Calu3 (cell line): ENCODE results near the gene THADA. TPM values are rescaled to one million over a fixed set of nuclear protein-coding genes. Genes with fewer than 3 reads are reported as not detected.

Experiments used
- BruUV-seq: library from RNA; stranded (reverse); fragments of 400-500 nt; replicated peaks from 2 replicates; lab custom pipeline; 2021; lab: Mats Ljungman, UMichigan
- CTCF ChIA-PET: fragments of 300-600 bp; sonication (Branson Sonifier 250); formaldehyde crosslinking; loops from one replicate; lab custom pipeline; 2022; ENCODE audit warnings: antibody characterized with exemption; lab: Charles Lee
- DNase-seq: peaks from one replicate; pipeline ENCODE4 v3.0.0; 2022
- H3K27ac Mint-ChIP-seq: one replicate; pipeline ENCODE4 v1.8.0; 2022; ENCODE audit warnings: mixed read lengths; ENCODE audit not compliant: unreplicated experiment
- H3K27me3 Mint-ChIP-seq: one replicate; pipeline ENCODE4 v1.8.0; 2022; ENCODE audit warnings: mixed read lengths; ENCODE audit not compliant: unreplicated experiment
- H3K36me3 Mint-ChIP-seq: one replicate; pipeline ENCODE4 v1.8.0; 2022; ENCODE audit warnings: mild to moderate bottlenecking, moderate library complexity, mixed read lengths; ENCODE audit not compliant: insufficient read depth, unreplicated experiment
- H3K4me1 Mint-ChIP-seq: one replicate; pipeline ENCODE4 v1.8.0; 2022; ENCODE audit warnings: mild to moderate bottlenecking, low read depth, mixed read lengths; ENCODE audit not compliant: unreplicated experiment
- H3K4me3 Mint-ChIP-seq: one replicate; pipeline ENCODE4 v1.8.0; 2022; ENCODE audit warnings: mild to moderate bottlenecking, low read depth, moderate library complexity, mixed read lengths; ENCODE audit not compliant: unreplicated experiment
- H3K9me3 Mint-ChIP-seq: one replicate; pipeline ENCODE4 v1.8.0; 2022; ENCODE audit warnings: low read depth, mixed read lengths; ENCODE audit not compliant: unreplicated experiment
- CTCF ChIP-seq: fragments of 200-600 bp; IDR thresholded peaks from one replicate; pipeline ENCODE4 v1.8.0; 2022; ENCODE audit warnings: antibody characterized with exemption; ENCODE audit not compliant: unreplicated experiment
- intact Hi-C: fragments of 100-400 bp; cut with micrococcal nuclease; formaldehyde crosslinking; loops from one replicate; pipeline ENCODE4 v1.10.0; 2022; ENCODE audit not compliant: unreplicated experiment
- total RNA-seq: library from RNA; stranded (reverse); gene quantifications from 2 replicates; pipeline ENCODE4 v1.2.3, GENCODE V29; 2022

The THADA gene
- total RNA-seq, 1 experiment from 2014 or later, result 35.5 TPM

GRCh38 chr2:43384143-43384542 is 211.7 kb downstream of the THADA start:
- Mint-ChIP-seq H3K9me3 (no peaks in the 10 kb centered on the region), H3K36me3 (no peaks in the 10 kb centered on the region), H3K27ac (no peak overlapping the region), H3K4me1 (peaks cover 10% of the 10 kb centered on the region), H3K27me3 (no peaks in the 10 kb centered on the region), H3K4me3 (no peak overlapping the region)
- BruUV-seq, result no TSS peak
- intact Hi-C loops, result no loop called here
- CTCF ChIA-PET, result no interaction called here
- TF ChIP-seq CTCF, result no peak
- no peak for DNase-seq

GRCh38 chr2:43383533-43383932 is 212.3 kb downstream of the THADA start:
- CTCF ChIA-PET, result no interaction called here
- Mint-ChIP-seq H3K4me1 (peaks cover 10% of the 10 kb centered on the region), H3K27ac (no peak overlapping the region), H3K27me3 (no peaks in the 10 kb centered on the region), H3K36me3 (no peaks in the 10 kb centered on the region), H3K9me3 (no peaks in the 10 kb centered on the region), H3K4me3 (no peak overlapping the region)
- intact Hi-C loops, result no loop called here
- no TSS peak for BruUV-seq
- TF ChIP-seq CTCF, result no peak
- no peak for DNase-seq

GRCh38 chr2:43379494-43379893 is 216.3 kb downstream of the THADA start:
- H3K36me3 Mint-ChIP-seq, result no peaks in the 10 kb centered on the region
- H3K4me3 Mint-ChIP-seq, result no peak overlapping the region
- CTCF ChIA-PET, result no interaction called here
- DNase-seq, result no peak
- intact Hi-C loops, result no loop called here
- TF ChIP-seq CTCF, result no peak
- H3K27ac Mint-ChIP-seq, result no peak overlapping the region
- no peaks in the 10 kb centered on the region for H3K27me3 Mint-ChIP-seq
- H3K9me3 Mint-ChIP-seq, result no peaks in the 10 kb centered on the region
- H3K4me1 Mint-ChIP-seq, result no peaks in the 10 kb centered on the region
- BruUV-seq, result no TSS peak

GRCh38 chr2:43377327-43377726 is 218.5 kb downstream of the THADA start:
- no peak overlapping the region for H3K27ac Mint-ChIP-seq
- no peak overlapping the region for H3K4me3 Mint-ChIP-seq
- no TSS peak for BruUV-seq
- no peaks in the 10 kb centered on the region for H3K9me3 Mint-ChIP-seq
- no peaks in the 10 kb centered on the region for H3K4me1 Mint-ChIP-seq
- no peaks in the 10 kb centered on the region for H3K27me3 Mint-ChIP-seq
- intact Hi-C loops, result no loop called here
- DNase-seq, result no peak
- TF ChIP-seq CTCF, result no peak
- CTCF ChIA-PET, result no interaction called here
- H3K36me3 Mint-ChIP-seq, result no peaks in the 10 kb centered on the region
